Activated CD4-positive, CD25-positive, alpha-beta regulatory T cell treated with anti-CD3 and anti-CD28 coated beads, Interleukin-2, amount 50 U/mL, for 72 hours (primary cell): ENCODE data around the gene AMOTL1.

Source experiments
- DNase-seq: peaks from one replicate; pipeline ENCODE4 v3.0.0; 2021

AMOTL1 gene

DNA sequence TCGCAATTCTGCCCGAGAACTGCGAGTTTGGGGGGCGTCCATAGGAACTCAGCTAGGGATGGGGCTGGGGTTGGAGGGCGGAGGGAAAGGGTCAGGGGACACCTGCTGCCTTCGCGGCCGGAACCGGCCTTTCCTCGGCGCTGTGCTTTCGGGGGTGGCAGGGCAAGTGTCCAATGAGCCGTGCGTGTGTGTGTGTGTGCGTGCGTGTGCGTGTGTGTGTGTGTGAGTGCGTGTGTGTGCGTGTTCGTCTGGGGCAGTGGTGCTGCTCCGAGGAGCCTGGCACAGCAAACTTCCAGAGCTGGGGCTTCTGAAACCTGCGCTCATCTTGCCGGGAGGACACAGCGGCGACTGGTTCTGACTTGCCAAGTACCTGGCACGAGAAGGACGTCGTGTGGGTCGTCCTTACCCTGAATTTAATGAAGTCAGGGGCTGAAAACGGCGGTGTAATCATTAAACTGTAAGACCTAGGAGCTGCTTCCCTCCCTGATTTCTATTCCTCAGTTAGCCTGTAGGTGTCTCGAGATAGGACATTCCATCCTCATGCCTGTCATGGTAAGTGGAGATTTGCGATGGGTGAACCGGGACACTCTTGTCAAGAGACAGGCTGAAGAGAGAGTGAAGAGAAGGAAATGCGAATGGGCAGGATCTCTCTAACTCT, 27.0 kb upstream of the AMOTL1 start:
- no peak for DNase-seq

DNA sequence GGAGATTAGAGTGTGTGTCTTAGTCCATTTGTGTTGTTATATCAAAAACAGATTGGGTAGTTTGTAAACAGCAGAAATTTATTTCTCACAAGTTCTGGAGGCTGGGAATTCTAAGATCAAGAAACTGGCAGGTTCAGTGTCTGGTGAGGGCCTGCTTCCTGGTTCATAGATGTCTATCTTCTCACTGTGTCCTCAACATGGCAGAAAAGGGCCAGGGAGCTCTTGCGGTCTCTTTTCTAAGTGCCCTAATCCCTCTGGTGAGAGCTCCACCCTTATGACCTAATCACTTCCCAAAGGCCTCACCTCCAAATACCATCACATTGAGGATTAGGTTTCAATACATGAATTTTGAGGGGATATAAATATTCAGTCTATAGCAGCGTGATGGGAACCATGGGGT, 25.5 kb upstream of the AMOTL1 start:
- DNase-seq, result no peak

DNA sequence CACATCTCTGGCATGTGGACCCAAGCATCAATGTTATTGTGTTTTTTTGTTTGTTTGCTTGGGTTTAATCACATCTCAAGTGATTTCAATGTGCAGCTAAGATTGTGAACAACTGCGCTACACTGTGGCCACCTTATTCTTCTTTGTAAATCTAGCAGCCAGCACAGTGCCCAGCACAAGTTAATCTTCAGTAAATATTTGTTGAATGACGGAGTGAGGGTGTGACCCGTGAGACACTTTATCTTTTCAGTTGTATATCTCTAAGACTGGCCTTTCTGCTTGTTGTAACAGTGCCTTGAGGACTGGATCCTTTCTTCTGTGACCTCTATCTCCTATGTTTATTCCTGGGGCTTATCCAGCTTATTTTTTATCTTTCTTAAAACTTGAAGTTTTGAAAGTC, 21.4 kb upstream of the AMOTL1 start:
- no peak for DNase-seq

DNA sequence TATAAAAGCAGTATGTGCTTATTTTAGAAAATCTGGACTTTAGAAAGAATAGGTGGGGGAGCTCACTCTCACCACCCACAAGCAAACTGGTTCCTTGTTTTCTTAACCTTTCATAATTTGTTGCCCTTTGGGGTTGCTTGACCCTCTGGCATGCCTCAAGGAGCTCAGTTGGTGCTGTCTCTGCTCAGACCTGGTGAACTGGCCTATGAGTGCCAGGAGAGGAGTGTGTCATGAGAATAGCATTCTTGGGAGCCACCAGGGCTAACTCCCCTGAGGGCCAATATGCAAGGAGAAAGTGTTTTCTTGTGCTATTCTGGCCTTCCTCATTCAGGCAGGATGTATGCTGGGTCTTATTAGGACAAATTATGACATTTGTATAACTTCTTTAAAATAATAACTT, 21.0 kb upstream of the AMOTL1 start:
- no peak for DNase-seq

DNA sequence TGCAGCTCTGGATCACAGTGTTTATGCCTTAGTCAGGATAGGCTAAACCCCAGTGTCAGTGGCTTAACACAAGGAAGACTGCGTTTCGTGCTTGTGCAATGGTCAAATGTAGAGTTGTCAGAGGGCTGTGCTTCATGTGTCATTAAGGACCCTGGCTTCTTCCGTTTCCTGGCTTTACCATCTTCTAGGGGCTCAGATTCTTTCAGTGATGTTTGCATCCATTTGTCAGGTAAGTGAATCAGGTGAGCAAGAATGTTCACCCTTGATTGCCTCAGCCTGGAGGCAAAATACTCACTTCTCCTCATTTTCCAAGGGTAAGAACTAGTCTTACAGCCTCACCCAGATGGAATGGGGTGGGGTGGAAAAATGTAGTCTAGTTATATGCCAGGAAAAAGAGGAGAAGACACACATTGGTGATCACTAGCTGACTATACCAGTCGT, 20.5 kb upstream of the AMOTL1 start:
- no peak for DNase-seq

DNA sequence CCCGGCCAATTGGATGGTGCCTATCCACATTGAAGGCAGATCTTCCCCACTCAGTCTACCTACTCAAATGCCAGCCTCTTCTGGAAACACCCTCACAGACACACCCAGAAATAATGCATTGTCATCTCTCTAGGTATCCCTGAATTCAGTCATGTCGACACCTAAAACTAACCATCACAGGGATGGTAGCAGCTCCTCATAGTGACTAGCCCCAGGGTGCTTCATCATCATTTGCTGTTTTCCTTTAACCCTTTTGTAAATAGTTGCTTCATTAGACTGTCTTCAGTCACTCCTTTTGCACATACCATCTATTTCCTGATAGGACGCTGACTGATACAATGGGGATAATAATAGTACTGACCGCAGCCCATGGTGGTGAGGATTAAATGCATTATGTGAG, 18.8 kb upstream of the AMOTL1 start:
- no peak for DNase-seq

DNA sequence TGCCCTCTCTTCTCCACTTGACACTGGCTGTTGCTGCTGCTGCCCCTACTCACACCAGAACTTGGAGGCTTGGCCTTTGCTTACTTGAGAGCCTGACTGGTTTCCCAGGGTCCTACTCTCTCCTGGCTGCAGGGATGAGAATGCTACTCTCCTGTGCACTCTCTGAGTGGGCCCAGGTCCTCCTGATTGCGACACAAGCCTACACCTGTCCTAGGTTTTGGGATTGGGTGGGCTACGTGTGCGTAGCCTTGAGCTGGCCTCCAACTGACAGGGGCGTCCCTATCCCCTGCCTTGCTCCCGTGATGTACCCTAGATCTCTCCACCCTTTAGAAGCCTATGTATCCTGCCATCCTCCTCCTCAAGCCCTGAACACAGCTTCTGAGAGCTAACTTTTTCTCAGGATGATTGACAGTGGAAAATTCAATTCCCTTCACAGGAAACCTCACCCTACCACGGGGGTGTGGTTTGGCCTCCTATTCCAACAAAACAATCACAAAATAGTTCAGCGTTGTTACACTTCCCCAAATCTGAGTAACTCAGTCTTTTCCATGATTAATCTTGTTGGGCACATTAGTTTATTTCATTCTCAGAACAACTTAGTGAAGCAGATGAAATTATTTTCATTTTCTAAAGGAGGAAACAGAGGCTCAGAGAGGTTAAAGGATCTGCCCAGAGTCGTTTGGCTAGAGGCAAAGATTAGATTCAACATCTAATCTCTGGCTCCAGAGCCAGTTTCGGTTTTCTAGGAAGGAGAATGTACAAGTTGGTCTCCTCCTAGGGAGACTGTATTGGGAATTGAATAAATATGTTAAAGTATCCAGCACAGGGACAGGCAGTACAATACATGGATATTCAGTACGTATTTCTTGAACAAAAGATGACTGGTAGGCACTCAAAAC, 17.6 kb upstream of the AMOTL1 start:
- DNase-seq, result no peak

DNA sequence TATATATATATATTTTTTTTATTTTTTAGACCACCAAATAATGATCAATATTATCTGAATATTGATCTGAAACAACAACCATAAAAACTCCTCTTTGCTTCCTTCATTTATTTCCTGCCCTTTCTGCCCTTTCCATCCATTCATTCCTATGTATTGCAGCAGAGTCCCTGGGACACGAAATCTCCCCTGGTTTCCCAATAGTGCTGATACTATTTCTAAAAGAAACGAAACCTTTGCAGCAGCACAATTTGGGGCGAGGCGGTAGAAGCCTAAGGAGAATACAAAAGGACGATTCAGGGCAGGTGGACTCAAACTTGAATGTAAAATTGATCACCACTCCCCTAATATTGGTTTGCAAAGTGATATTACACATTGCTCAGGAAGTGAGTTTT, 16.9 kb upstream of the AMOTL1 start:
- DNase-seq, result no peak

DNA sequence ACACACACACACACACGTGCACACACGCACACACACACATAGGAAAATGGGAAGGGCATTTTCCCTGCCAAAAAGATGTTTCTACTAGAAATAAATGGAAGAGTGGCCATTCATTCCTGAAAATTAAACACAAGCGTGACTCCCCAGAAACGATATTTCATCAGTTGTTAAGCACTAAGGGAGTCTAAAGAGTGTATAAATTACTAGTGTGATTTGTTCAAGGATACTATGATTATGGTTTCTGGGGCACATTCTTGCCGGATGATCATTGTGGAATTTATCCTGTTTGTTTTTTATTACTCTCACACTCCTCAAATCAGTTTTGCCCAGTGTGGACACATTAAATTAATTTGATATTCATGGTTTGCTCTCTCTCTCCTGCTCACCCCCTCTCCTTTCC, 16.4 kb upstream of the AMOTL1 start:
- no peak for DNase-seq

DNA sequence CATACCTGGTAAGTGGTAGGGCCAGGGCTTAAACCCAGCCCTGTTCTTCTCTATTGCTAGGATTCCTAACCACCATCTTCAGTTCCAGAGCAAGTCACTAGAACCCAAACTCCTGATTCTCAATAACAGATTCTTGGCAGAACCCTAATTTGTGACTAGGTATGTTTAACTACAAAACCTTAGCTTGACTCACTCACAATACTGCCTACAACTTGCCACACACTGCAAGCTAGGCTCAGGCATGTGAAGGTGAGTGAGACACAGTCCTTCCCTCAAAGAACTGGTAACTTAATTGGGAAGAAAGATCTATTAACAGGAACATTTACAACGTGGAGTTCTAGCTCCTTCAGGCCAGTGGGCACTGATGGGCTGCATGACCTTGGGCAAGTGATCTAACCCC, 14.5 kb upstream of the AMOTL1 start:
- no peak for DNase-seq

DNA sequence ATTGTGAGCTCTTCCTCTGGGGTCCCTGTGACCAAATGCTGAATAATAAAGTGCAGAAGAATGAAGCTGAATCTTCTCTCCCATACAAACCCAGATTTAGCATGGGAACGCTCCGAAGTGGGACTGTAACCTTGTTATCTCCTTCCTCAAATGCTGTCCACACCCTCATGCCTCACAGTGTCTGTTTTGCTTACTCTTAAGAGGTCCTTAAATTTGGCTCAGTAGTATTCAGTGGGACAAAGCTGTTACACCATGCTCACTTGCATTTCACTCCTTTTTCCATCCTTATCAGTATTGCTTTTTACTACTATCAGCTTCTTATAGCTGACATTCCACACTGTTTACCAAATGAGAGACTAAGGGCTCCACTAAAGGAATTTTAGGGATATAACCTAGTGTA, 13.8 kb upstream of the AMOTL1 start:
- no peak for DNase-seq

DNA sequence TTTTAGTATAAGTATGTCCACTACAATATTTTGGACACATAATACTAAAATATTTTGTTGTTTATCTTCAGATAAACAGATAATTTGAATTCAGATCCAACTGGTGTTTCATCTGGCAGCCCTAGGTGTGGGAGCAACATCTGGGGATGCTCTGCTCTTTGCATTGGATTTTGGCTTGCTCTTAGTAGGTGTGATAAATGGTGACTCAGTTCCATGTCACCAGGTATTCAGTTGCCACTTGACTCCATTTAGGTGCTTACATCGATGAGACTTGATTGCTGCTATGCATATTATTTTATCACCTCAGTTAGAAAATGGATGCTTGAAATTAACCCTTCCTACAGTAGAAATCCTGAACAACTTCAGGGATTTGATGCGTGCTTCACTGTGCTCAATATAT, 13.3 kb upstream of the AMOTL1 start:
- no peak for DNase-seq

DNA sequence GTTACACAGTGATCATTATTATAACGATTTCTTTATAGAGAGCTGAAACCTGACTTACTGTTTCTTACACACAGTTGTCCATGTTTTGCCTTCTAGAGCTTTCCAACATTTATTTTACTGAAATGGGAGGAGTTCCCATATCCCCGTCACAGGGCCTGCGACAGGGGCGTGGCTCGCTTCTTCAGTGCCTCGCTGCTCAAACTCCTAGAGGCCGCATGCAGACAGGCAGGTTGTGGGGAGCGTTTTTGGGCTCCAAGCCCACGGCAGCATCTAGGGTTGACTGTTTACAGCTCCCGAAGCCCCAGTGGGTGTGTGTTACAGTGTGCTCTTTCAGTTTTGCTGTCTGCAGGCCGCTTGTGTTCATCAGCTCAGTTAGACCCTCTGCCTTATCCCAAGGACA, 12.7 kb upstream of the AMOTL1 start:
- no peak for DNase-seq

DNA sequence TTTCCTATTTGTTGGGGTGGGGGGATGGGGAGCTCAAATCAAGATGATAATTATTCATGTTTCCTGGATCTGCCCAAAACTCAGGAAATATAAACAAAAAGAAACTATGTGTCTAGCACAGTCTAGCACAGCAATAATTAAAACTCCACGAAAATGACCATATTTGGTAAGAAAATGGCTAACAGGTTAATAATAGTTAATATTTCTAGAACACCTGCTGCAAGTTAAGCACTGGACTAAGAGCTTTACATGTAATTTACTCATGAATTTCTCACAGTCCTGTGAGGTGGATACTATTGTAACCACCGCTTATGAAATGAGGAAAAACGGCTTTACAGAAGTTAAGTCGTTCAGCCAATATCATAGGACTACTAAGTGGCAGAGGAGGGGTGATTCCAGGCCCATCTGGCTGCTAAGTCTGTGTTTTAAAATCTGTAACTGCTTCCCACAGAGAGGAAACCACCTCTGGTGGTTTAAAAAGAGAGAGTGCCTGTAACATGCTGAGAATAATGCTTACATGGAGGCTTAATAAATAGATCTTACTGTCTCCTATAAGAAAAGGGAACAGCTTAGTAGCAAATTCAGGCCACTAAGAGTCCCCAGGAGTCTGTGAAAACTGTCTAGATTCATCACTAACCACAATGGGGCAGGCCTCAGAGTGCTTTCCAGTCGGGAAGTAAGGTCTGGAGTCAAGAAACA, 11.0 kb upstream of the AMOTL1 start:
- DNase-seq, result no peak

DNA sequence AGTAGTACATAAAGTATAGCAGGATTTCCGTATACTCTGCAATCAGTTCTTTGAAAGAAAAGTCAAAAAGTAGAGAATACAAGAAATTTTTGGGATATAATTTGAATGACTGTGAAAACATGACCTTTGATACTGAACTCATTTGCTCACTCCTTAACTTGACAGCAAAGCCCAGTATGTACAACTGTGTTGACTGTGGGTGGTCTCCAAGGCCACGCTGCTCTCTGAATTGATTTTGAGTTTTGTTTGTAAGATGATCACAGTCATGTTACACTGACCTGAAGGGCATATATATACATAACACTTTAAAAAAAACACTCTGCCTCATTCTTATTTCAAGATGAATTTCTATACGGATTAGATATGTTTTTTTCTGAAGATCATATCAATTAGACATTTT, 9.5 kb upstream of the AMOTL1 start:
- no peak for DNase-seq

DNA sequence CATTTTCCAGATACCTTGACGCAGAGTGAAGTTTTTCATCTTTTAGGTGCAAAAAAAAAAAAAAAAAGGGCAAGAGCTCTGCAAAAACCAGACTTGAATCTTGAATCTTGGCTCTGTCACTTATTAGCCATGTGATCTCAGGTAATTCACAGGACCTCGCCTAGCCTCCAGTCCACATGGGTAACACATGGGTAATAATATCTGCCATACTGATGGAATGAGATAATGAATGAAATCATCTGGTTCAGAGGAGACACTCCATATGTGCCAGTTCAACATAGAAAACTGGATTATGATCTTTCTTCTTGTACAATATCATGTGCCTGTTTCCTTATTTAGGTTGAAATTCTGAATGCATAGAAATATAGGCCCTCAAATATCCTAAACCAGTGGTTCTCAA, 8.6 kb upstream of the AMOTL1 start:
- no peak for DNase-seq

DNA sequence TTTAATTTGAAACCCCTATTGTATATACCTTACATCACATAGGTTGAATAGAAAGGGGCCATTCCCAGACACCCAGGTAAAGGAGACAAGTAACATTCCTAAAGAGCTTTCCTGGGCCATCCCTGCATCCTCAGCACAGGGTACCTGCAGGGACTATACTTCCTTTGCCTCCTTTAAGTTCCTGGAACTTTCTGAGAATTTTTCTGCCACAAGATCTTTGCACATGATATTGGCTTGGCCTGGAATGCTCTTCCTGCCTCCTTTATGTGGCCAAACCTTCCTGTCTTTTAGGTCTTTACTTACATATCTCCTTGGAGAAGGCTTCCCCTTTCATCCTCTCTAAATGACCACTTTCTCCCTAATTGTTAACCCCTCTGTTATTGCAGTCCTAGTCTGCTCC, 7.9 kb upstream of the AMOTL1 start:
- no peak for DNase-seq

DNA sequence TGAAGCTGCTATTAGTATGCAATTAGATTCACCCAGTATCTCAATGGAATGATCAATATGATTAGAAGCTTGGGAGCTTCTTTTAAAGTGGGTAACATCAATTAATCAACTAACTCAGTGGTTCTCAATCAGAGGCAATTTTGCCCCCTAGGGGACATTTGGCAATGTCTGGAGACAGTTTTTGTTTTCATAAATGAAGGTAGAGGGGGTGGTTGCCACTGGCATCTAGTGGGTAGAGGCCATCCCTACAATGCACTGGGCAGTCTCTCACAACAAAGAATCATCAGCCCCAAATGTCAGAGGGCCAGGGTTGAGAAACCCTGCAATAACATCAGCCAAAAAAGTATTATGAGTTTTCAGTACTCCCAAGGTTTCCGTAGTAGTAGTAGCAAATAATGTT, 5.9 kb upstream of the AMOTL1 start:
- no peak for DNase-seq

DNA sequence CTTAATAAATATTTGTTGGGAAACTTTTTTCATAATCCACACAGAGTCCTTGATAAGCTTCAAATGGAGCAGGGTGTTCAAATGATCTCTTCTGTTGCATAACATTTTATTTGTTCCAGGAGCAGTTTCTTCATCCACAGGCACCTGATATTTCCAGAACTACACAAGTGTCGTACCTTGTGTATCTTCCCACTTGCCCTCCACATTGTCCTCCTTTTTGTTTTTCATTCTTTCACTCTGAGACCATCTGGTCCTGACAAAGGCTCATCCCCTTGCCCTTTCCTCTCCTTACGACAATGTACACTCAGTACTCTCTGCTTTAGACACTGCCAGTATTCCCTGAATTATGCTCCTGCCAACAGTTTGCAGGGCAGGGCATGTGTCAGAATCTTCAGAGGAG, 5.2 kb upstream of the AMOTL1 start:
- DNase-seq, result no peak

DNA sequence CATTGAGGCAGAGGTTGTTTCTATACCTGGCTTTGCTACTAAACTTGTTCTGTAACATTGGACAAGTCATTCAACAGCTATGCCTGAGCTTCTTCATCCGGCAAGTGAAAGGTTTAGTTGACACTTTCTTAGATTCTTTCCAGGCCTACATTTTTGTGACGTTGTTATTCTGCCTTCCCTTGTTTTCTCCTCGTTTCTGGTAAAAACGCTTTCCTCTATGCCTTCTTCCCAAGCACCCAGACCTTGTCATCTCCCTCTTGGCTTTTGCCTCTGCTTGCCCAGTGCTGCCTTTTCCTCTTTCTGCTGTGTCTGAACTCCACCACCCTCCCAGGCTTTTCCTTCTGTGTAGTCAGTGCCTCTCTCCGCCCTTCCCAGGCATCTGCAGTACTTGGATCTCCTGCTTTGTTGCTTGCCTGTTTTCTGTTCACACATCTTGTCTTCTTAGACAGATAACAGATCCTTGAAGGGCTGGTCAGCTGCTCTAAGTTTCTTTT, 1.4 kb upstream of the AMOTL1 start:
- DNase-seq, result no peak

DNA sequence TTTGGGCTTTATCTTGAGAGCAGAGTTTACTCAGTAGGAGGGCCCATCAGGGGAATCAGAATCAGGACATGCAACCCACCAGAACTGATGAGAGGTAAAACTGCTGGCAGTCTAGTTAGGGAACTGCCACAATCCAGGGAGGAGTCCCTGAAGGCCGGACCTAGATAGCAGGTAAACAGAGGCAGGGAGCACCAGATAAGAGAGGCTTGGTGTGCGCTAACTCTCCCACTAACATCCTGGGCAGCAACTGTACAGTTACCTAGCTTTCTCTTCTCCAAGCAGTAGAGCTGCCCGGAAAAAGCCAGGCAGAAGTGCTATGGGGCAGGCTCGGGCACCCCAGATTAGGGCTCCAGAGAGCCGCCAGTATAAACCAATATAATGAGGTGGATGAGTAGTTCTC, 865 bp upstream of the AMOTL1 start:
- no peak for DNase-seq

DNA sequence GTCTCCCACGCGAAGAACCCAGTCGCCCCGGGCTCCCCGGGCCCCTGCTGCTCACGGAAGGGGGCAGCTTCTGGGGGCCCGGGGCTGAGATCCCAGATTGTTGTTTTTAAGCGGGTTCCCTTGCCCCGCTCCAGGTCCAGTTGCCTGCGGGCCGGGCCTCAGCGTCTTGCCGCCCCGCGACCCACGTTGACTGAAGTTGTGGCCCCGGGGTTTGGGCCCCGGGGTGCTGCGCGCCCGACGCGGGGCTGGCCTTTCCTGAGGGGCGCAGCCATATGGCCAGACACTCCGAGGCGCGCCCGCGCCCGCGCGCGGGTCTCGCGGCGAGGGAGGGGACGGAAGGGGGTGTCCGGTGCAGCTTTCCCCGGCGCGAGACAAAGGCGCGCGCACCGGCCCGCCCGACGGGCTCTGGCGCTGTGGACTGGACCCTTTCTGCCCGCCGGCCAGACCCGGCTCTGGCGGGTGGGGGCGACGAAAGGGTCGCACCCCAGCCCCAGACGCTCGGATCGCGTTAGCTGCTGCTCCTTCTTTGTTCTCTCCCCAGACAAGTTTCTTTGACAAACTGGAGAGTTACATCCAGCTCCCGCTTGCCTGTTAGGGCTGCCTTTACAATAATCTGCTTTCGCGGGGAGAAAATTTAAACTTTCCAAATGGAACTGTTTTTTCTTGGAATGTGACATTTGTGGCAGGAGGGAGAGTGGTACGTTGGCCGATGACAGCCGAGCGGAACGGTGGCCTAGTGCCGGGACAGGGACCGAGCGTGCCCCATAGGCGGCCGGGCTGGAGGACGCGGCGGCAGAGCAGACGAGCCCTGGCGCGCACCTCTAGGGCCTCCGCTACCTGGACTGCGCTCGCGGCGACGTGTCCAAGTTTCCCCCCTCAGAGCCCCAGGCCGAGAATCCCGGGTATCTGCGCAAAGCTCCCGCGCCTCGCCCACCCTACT, 716 bp downstream of the AMOTL1 start:
- no peak for DNase-seq

DNA sequence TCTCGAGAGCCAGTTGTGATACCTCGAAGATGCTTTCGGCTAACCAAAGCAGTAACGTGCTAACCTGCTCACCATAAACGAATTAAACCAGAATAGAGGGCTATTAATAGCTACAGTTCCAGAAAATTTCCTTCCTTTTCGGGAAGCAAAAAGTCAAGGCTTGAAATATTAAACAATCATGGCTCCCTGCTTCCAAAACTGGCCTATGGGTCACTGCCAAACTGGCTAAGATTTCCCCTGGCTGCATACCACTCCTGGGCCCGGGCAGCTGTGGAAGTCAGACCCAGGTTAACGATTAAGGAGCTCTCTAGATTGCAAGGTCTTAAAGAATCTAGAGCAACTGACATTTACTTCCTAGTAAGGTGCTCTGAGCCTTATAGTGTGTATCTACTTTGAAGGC, 1.7 kb downstream of the AMOTL1 start:
- DNase-seq, result no peak
